IMR-90 (cell line): ENCODE measurements around the gene RORC. TPM values are rescaled to one million over a fixed set of nuclear protein-coding genes. Genes with fewer than 3 reads are reported as not detected.

ENCODE experiments used
- ATAC-seq: fragments of 200-7000 bp; cut with Tn5 transposase; 2 replicates; pipeline ENCODE4 v1.9.1; 2020; ENCODE audit warnings: low read depth, mild to moderate bottlenecking, moderate library complexity
- BruUV-seq: library from RNA; stranded (reverse); fragments of 400-500 nt; replicated peaks from 2 replicates; lab custom pipeline; 2021; lab: Mats Ljungman, UMichigan
- CTCF ChIA-PET: fragments of 300-600 bp; formaldehyde crosslinking; extraction: SDS; loops from one replicate; lab custom pipeline; 2021; ENCODE audit warnings: antibody characterized with exemption; lab: Yijun Ruan, JAX
- POLR2A ChIA-PET: fragments of 300-600 bp; sonication (Branson Sonifier 250); formaldehyde crosslinking; loops from one replicate; lab custom pipeline; 2022; ENCODE audit warnings: antibody characterized with exemption; ENCODE audit not compliant: unreplicated experiment; lab: Charles Lee
- DNase-seq: peaks from one replicate; pipeline ENCODE4 v3.0.0; 2013
- H2AFZ ChIP-seq: replicated peaks from 2 replicates; pipeline ENCODE3; 2013; ENCODE audit warnings: low read length, mild to moderate bottlenecking; ENCODE audit not compliant: poor library complexity
- H2AK5ac ChIP-seq: 2 replicates; pipeline ENCODE4 v1.6.1; 2013; ENCODE audit warnings: low read depth, low read length, inconsistent platforms
- H2AK9ac ChIP-seq: replicated peaks from 2 replicates; pipeline ENCODE3; 2013; ENCODE audit warnings: mild to moderate bottlenecking, low read depth, low read length, moderate library complexity; ENCODE audit not compliant: poor library complexity
- H2BK120ac ChIP-seq: 2 replicates; pipeline ENCODE4 v1.6.1; 2013; ENCODE audit warnings: low read depth, low read length, inconsistent platforms
- H2BK15ac ChIP-seq: 3 replicates; pipeline ENCODE4 v1.6.1; 2013; ENCODE audit warnings: low read depth, low read length, inconsistent platforms
- H2BK20ac ChIP-seq: 2 replicates; pipeline ENCODE4 v1.6.1; 2013; ENCODE audit warnings: low read depth, mild to moderate bottlenecking, inconsistent platforms, low read length, moderate library complexity
- H2BK5ac ChIP-seq: 2 replicates; pipeline ENCODE4 v1.6.1; 2013; ENCODE audit warnings: mild to moderate bottlenecking, low read depth, low read length, inconsistent platforms; ENCODE audit not compliant: poor library complexity, severe bottlenecking
- H3K14ac ChIP-seq: replicated peaks from 2 replicates; pipeline ENCODE4 v1.6.1; 2013; ENCODE audit warnings: low read depth, low read length, inconsistent platforms
- H3K18ac ChIP-seq: 2 replicates; pipeline ENCODE4 v1.6.1; 2013; ENCODE audit warnings: low read depth, low read length, control low read depth
- H3K23ac ChIP-seq: 2 replicates; pipeline ENCODE4 v1.6.1; 2013; ENCODE audit warnings: low read depth, low read length, inconsistent platforms
- H3K27ac ChIP-seq: 2 replicates; pipeline ENCODE4 v1.5.1; 2013; ENCODE audit warnings: mild to moderate bottlenecking, control low read depth, low read length; ENCODE audit not compliant: insufficient read depth
- H3K27me3 ChIP-seq: 2 replicates; pipeline ENCODE4 v1.6.1; 2013; ENCODE audit warnings: low read length; ENCODE audit not compliant: control insufficient read depth, insufficient read depth
- H3K36me3 ChIP-seq: 2 replicates; pipeline ENCODE4 v1.6.1; 2013; ENCODE audit warnings: low read length, mixed read lengths; ENCODE audit not compliant: control insufficient read depth, insufficient read depth
- H3K4ac ChIP-seq: 2 replicates; pipeline ENCODE4 v1.6.1; 2013; ENCODE audit warnings: low read depth, low read length, inconsistent platforms
- H3K4me1 ChIP-seq: 2 replicates; pipeline ENCODE4 v1.6.1; 2013; ENCODE audit warnings: low read length, mixed read lengths; ENCODE audit not compliant: control insufficient read depth, insufficient read depth
- H3K4me2 ChIP-seq: 2 replicates; pipeline ENCODE4 v1.6.1; 2013; ENCODE audit warnings: low read depth, mild to moderate bottlenecking, control low read depth, low read length, moderate library complexity
- H3K4me3 ChIP-seq: 2 replicates; pipeline ENCODE4 v1.5.1; 2013; ENCODE audit warnings: low read depth, mild to moderate bottlenecking, control low read depth, low read length, moderate library complexity; ENCODE audit not compliant: insufficient read depth
- H3K56ac ChIP-seq: 2 replicates; pipeline ENCODE4 v1.6.1; 2013; ENCODE audit warnings: low read length, inconsistent platforms; ENCODE audit not compliant: insufficient read depth; ENCODE audit errors: extremely low read depth
- H3K79me1 ChIP-seq, 2 experiments: 2 replicates each; pipeline ENCODE4 v1.6.1; 2013; ENCODE audit warnings: low read length in 2 of 2, inconsistent platforms in 1 of 2, low read depth in 1 of 2
- H3K9ac ChIP-seq: 2 replicates; pipeline ENCODE4 v1.6.1; 2013; ENCODE audit warnings: low read depth, low read length, control low read depth
- H3K9me1 ChIP-seq: 2 replicates; pipeline ENCODE4 v1.6.1; 2013; ENCODE audit warnings: low read length, inconsistent platforms; ENCODE audit not compliant: insufficient read depth
- H3K9me3 ChIP-seq: 2 replicates; pipeline ENCODE4 v1.6.1; 2013; ENCODE audit warnings: low read length; ENCODE audit not compliant: control insufficient read depth, insufficient read depth
- H4K20me1 ChIP-seq: 2 replicates; pipeline ENCODE4 v1.6.1; 2013; ENCODE audit warnings: low read length, inconsistent platforms; ENCODE audit not compliant: insufficient read depth
- H4K5ac ChIP-seq: 2 replicates; pipeline ENCODE4 v1.6.1; 2013; ENCODE audit warnings: mild to moderate bottlenecking, low read depth, low read length, control low read depth
- H4K8ac ChIP-seq, 2 experiments: 2 replicates each; pipeline ENCODE4 v1.6.1; 2013; ENCODE audit warnings: low read depth in 2 of 2, low read length in 2 of 2, control low read depth in 1 of 2, inconsistent platforms in 1 of 2
- H4K91ac ChIP-seq: 2 replicates; pipeline ENCODE4 v1.6.1; 2013; ENCODE audit warnings: low read depth, low read length, inconsistent platforms; ENCODE audit not compliant: insufficient read depth
- NFE2L2 ChIP-seq: fragments of 150-350 bp; IDR thresholded peaks from 2 replicates; pipeline ENCODE4 v1.6.1; 2016; ENCODE audit warnings: low read depth, mild to moderate bottlenecking, low read length
- RCOR1 ChIP-seq: IDR thresholded peaks from 2 replicates; pipeline ENCODE4 v1.6.1; 2012; ENCODE audit warnings: mild to moderate bottlenecking, low read length, improper control_type of control experiment; ENCODE audit not compliant: insufficient replicate concordance
- WGBS, 2 experiments: methylation state at CpG; one replicate each; pipeline versions ENCODE4 v1.1.5 to v1.1.7; 2013; ENCODE audit warnings: missing lambda C conversion rate in 2 of 2; ENCODE audit not compliant: insufficient read length in 1 of 2; ENCODE audit errors: extremely low coverage in 2 of 2; 5-methylcytosine and 5-hydroxymethylcytosine counted together
- dilution Hi-C: fragments of 300-500 bp; cut with HindIII; formaldehyde crosslinking; loops from one replicate; pipeline ENCODE4 v1.14.3; 2018; ENCODE audit warnings: low sequenced_read_pairs; ENCODE audit not compliant: unreplicated experiment
- in situ Hi-C: fragments of 300-500 bp; cut with MboI; formaldehyde crosslinking; loops from 3 replicates; pipeline ENCODE4 v1.14.3; 2019; ENCODE audit warnings: low sequenced_read_pairs, inconsistent platforms, mixed read lengths
- intact Hi-C: fragments of 100-400 bp; cut with micrococcal nuclease; formaldehyde crosslinking; loops from 2 replicates; pipeline ENCODE4 v1.10.0; 2022
- polyA plus RNA-seq, 3 experiments: library from polyadenylated mRNA; depleted of rRNA; stranded (reverse); fragments of >200 nt; gene quantifications; 2 replicates each; pipeline ENCODE4 v1.2.3, GENCODE V29; 2012; ENCODE audit warnings: low replicate concordance in 1 of 3
- total RNA-seq: library from RNA; depleted of rRNA; stranded (reverse); fragments of >200 nt; gene quantifications from 2 replicates; pipeline ENCODE4 v1.2.3, GENCODE V29; 2012

RORC gene
- total and polyA plus RNA-seq, 2 of the 4 experiments (the other 2 are of a cell fraction) = not detected

GRCh38 chr1:151798571-151798970, 33.0 kb downstream of the RORC start:
- no peak overlapping the region for H3K4ac ChIP-seq
- no peak overlapping the region for H2AFZ ChIP-seq
- WGBS, 2 experiments = no CpG with 5 or more reads among the region's 5 CpGs
- H3K4me1 ChIP-seq = no peaks in the 10 kb centered on the region
- TF ChIP-seq NFE2L2 = no peak
- TF ChIP-seq RCOR1 = no peak
- no peak overlapping the region for H3K14ac ChIP-seq
- POLR2A ChIA-PET = no interaction called here
- no peak overlapping the region for H3K27ac ChIP-seq
- no peak for ATAC-seq
- H3K4me3 ChIP-seq = no peak overlapping the region
- H3K23ac ChIP-seq = no peak overlapping the region
- no peak overlapping the region for H2BK15ac ChIP-seq
- no peak overlapping the region for H2BK20ac ChIP-seq
- H4K5ac ChIP-seq = no peak overlapping the region
- no peak overlapping the region for H2AK9ac ChIP-seq
- H2BK5ac ChIP-seq = no peak overlapping the region
- no peak overlapping the region for H2AK5ac ChIP-seq
- H4K8ac ChIP-seq = no peak overlapping the region
- H3K9me1 ChIP-seq = no peaks in the 10 kb centered on the region
- H3K18ac ChIP-seq = no peak overlapping the region
- no peak overlapping the region for H3K4me2 ChIP-seq
- dilution Hi-C loops (loop anchor here (25.0 kb wide), 1 partner anchor 89 kb away; no protein-coding TSS in a partner anchor), in situ Hi-C loops (no loop called here), intact Hi-C loops (no loop called here)
- no peaks in the 10 kb centered on the region for H3K79me1 ChIP-seq
- H4K20me1 ChIP-seq = no peaks in the 10 kb centered on the region
- H3K9me3 ChIP-seq = no peaks in the 10 kb centered on the region
- no peaks in the 10 kb centered on the region for H3K36me3 ChIP-seq
- H3K56ac ChIP-seq = no peak overlapping the region
- no peak overlapping the region for H2BK120ac ChIP-seq
- no TSS peak for BruUV-seq
- DNase-seq = no peak
- H3K9ac ChIP-seq = no peak overlapping the region
- CTCF ChIA-PET = no interaction called here
- H4K91ac ChIP-seq = no peak overlapping the region
- H3K27me3 ChIP-seq = peaks cover 65% of the 10 kb centered on the region
